Measurements from ENCODE around the gene MBD3.

MBD3 gene

GRCh38 chr19:1602091-1602707 is 9.5 kb upstream of the MBD3 start:
- H3K4me3 ChIP-seq (ENCODE audit: low read length) = no peak overlapping the region
- DNase-seq (ENCODE audit: low read depth, low spot score) = no peak

GRCh38 chr19:1601613-1602064 is 9.0 kb upstream of the MBD3 start:
- DNase-seq (ENCODE audit: low read depth, low spot score) = no peak
- H3K4me3 ChIP-seq (ENCODE audit: low read length) = no peak overlapping the region

GRCh38 chr19:1599460-1599846 is 6.8 kb upstream of the MBD3 start:
- H3K4me3 ChIP-seq (ENCODE audit: low read length) = no peak overlapping the region
- no peak for DNase-seq (ENCODE audit: low read depth, low spot score)

- DNase-seq (ENCODE audit: low read depth, low spot score) = no peak
Observed at GRCh38 chr19:1598777-1599459, 6.3 kb upstream of the MBD3 start.

GRCh38 chr19:1593501-1593772 is 772 bp upstream of the MBD3 start:
- DNase-seq (ENCODE audit: low read depth, low spot score) = no peak
- H3K4me3 ChIP-seq (ENCODE audit: low read length) = peak overlapping the region; percentile 71

More at GRCh38 chr19:1598777-1599459, 6.3 kb upstream of the MBD3 start:
- H3K4me3 ChIP-seq (ENCODE audit: low read length) = no peak overlapping the region

GRCh38 chr19:1592024-1592754 is 476 bp downstream of the MBD3 start:
- peak overlapping the region; percentile 97 for H3K4me3 ChIP-seq (ENCODE audit: low read length)
- peak; percentile 71 for DNase-seq (ENCODE audit: low read depth, low spot score)

- H3K4me3 ChIP-seq (ENCODE audit: low read length) = peak overlapping the region; percentile 97
- no peak for DNase-seq (ENCODE audit: low read depth, low spot score)
Observed at GRCh38 chr19:1591421-1592023, 1.1 kb downstream of the MBD3 start.

- H3K4me3 ChIP-seq (ENCODE audit: low read length) = peak overlapping the region; percentile 97
- DNase-seq (ENCODE audit: low read depth, low spot score) = peak; percentile 50
Observed at GRCh38 chr19:1590641-1591397, 1.8 kb downstream of the MBD3 start.

GRCh38 chr19:1587872-1588271 is 4.8 kb downstream of the MBD3 start:
- H3K4me3 ChIP-seq (ENCODE audit: low read length) = no peak overlapping the region
- DNase-seq (ENCODE audit: low read depth, low spot score) = no peak

- H3K4me3 ChIP-seq (ENCODE audit: low read length) = no peak overlapping the region
- no peak for DNase-seq (ENCODE audit: low read depth, low spot score)
Observed at GRCh38 chr19:1585243-1585580, 7.5 kb downstream of the MBD3 start.

GRCh38 chr19:1584500-1585242 is 8.0 kb downstream of the MBD3 start:
- DNase-seq (ENCODE audit: low read depth, low spot score) = no peak
- H3K4me3 ChIP-seq (ENCODE audit: low read length) = no peak overlapping the region

GRCh38 chr19:1582201-1582600 is 10.5 kb downstream of the MBD3 start:
- DNase-seq (ENCODE audit: low read depth, low spot score) = no peak
- H3K4me3 ChIP-seq (ENCODE audit: low read length) = no peak overlapping the region

GRCh38 chr19:1580957-1581356 is 11.7 kb downstream of the MBD3 start:
- H3K4me3 ChIP-seq (ENCODE audit: low read length) = no peak overlapping the region
- DNase-seq (ENCODE audit: low read depth, low spot score) = no peak

GRCh38 chr19:1580382-1580781 is 12.3 kb downstream of the MBD3 start:
- no peak overlapping the region for H3K4me3 ChIP-seq (ENCODE audit: low read length)
- DNase-seq (ENCODE audit: low read depth, low spot score) = no peak

- no peak overlapping the region for H3K4me3 ChIP-seq (ENCODE audit: low read length)
- DNase-seq (ENCODE audit: low read depth, low spot score) = no peak
Observed at GRCh38 chr19:1579222-1579621, 13.4 kb downstream of the MBD3 start.

- no peak for DNase-seq (ENCODE audit: low read depth, low spot score)
- H3K4me3 ChIP-seq (ENCODE audit: low read length) = no peak overlapping the region
Observed at GRCh38 chr19:1577929-1578618, 14.6 kb downstream of the MBD3 start.

GRCh38 chr19:1577090-1577928 is 15.4 kb downstream of the MBD3 start:
- no peak overlapping the region for H3K4me3 ChIP-seq (ENCODE audit: low read length)
- no peak for DNase-seq (ENCODE audit: low read depth, low spot score)

All from Jurkat, Clone E6-1 (cell line).